Measurements from ENCODE around the gene AAMP. TPM values are rescaled to one million over a fixed set of nuclear protein-coding genes. Genes with fewer than 3 reads are reported as not detected.

AAMP gene
- total RNA-seq, 4 donors from 2014 or later = 97.8 to 163 (median 131) TPM

DNA sequence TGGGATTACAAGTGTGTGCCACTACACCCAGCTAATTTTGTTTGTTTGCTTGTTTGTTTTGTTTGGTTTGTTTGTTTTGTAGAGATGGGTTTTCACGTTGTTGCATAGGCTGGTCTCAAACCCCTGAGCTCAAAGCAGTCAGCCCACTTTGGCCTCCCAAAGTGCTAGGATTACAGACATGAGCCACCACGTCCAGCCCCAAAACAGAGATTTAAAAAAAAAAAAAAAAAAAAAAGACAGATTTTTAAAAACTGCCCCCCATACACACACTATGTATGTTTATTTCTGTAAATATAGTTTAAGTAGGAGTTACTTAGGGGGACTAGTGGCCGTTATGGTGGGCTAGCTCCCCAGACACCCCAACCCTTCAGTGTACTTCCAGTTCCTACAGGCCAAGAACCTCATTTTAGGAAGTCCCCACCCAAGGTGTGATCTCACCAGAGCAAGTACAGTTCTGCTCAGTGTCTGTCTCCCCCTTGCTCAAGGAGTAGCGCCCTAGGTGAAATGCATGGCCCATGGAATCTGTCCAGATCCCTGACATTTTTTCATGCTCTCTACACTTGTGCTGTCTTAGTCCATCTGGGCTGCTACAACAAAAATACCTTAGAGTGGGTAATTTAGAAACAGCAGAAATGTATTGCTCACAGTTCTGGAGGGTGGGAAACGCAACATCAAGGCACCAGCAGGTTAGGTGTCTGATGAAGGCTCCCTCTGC is 23.9 kb upstream of the AAMP start:
- Histone ChIP-seq H3K9me3 (no peaks in the 10 kb centered on the region), H3K4me3 (no peak overlapping the region), H3K36me3 (no peaks in the 10 kb centered on the region), H3K27ac (peak overlapping the region in 2 of 4 donors; percentile 93 to 97), H3K27me3 (no peaks in the 10 kb centered on the region), H3K4me1 (peaks cover 7 to 60% (median 27%) of the 10 kb centered on the region in 3 donors)
- WGBS, 2 donors (ENCODE audit: low coverage in 1 of 2) = 63 to 71% methylated on average over 4 of the region's 5 CpGs
- TF ChIP-seq, protein P1, sequence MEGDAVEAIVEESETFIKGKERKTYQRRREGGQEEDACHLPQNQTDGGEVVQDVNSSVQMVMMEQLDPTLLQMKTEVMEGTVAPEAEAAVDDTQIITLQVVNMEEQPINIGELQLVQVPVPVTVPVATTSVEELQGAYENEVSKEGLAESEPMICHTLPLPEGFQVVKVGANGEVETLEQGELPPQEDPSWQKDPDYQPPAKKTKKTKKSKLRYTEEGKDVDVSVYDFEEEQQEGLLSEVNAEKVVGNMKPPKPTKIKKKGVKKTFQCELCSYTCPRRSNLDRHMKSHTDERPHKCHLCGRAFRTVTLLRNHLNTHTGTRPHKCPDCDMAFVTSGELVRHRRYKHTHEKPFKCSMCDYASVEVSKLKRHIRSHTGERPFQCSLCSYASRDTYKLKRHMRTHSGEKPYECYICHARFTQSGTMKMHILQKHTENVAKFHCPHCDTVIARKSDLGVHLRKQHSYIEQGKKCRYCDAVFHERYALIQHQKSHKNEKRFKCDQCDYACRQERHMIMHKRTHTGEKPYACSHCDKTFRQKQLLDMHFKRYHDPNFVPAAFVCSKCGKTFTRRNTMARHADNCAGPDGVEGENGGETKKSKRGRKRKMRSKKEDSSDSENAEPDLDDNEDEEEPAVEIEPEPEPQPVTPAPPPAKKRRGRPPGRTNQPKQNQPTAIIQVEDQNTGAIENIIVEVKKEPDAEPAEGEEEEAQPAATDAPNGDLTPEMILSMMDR (IDR thresholded peaks at IDR 0.05) = no peak
- TF ChIP-seq EP300 (IDR thresholded peaks at IDR 0.05) (no peak), POLR2AphosphoS5 (IDR thresholded peaks at IDR 0.05) (no peak), POLR2A (IDR thresholded peaks at IDR 0.05) (no peak)
- no peak for ATAC-seq

DNA sequence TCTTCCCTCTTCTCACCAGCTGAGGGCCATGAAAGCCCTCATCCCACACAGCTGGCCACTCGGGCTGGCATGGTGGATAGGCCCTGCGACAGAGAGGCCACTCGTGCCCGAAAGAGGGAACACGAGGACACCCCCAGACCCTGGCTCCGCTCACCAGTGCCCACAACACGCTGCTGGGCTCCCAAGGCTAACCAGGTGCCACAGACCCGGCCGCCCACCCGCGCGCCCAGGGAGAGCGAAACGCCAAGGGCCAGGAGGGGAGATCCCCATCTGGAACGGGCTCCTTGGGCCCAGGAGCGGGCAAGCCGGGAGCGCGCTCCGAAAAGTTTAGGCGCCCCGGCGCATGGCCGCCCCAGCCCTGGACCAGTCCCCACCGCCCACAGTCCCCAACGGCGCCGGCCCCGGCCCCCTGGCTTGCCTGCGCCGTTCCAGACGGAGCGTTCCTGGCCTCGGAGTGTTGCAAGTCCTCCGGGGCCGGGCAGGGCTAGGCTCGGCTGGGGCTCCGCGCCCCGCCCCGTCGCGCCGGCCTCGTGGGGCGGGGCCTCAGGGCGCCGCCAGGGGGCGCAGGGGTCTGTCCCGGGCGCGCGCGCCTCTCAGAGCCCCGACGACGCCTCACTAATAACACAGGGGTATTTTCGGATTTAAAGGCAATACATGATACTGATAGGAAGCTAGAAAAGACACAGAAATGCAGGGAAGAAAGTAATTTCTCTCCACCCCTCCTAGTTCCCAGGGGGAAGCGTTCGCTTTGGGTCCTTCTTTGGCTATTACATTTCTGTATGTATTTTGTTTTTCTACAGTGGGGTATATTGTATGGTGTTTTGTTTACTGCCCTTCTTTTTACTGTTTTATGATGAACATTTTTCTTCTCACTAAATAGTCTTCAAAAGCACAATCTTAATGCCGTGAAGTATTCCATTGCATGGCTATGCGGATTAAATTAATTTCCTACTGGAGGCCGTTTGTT is 22.4 kb upstream of the AAMP start, which contains the start of gene TMBIM1:
TSS of gene TMBIM1 (minus strand) at position 456 of the 967 bp plus-strand sequence. CDS start 10,362 bp downstream, outside the sequence.
- Histone ChIP-seq H3K4me1 (peaks cover 11 to 76% (median 39%) of the 10 kb centered on the region in 3 donors), H3K27me3 (no peaks in the 10 kb centered on the region), H3K4me3 (peak within 1 kb of the TSS; percentile 92 to 99), H3K9me3 (no peaks in the 10 kb centered on the region), H3K36me3 (no peaks in the 10 kb centered on the region), H3K27ac (peak within 1 kb of the TSS; percentile 92 to 99 (median 95))
- no peak for TF ChIP-seq EP300 (IDR thresholded peaks at IDR 0.05)
- TF ChIP-seq POLR2A (IDR thresholded peaks at IDR 0.05) = peak; percentile 81 to 89
- TF ChIP-seq, protein P1 (IDR thresholded peaks at IDR 0.05) = peak; percentile 70 to 96 (median 92)
- peak; percentile 91 for TF ChIP-seq POLR2AphosphoS5 (IDR thresholded peaks at IDR 0.05)
- WGBS, 2 donors (ENCODE audit: low coverage in 1 of 2) = 22 to 32% methylated on average over 6 to 13 of the region's 63 CpGs
- ATAC-seq = peak; percentile 91

DNA sequence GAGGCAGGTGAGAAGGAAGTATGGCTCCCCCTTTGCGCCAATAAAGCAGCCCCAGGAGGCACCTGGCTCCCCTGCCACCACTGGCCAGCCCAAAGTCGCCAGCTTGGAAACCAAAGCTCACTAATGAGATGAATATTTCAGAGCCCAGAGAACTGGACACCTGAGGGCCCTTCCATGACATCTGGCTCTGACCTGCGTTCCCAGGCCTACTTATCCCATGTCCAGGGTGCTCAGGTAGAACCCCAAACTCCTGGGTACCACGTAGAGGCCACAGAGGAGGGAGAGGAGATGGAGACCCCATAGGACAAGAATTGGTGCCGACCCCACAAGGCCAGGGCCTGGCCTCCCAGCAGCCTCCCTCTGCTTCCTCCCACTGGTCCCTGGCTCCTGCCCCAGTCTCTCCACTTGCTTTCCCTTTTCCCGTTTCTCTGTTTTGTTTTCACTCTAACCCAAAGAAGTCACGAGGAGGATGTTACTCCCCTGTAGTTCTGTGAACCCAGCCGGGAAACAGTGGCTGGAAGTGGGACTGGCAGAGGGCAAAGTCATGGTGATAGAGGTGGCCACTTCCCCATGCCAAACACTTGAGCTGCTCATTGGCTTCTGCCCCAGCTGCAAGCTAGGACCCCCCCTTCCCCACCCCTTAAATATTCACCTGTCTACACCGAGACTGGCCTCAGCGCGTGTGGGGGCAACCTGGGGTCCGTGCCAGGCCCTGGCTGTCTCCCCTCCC is 21.5 kb upstream of the AAMP start:
- Histone ChIP-seq H3K27me3 (no peaks in the 10 kb centered on the region), H3K36me3 (no peaks in the 10 kb centered on the region), H3K27ac (peak overlapping the region; percentile 92 to 99 (median 95)), H3K9me3 (no peaks in the 10 kb centered on the region), H3K4me3 (peak overlapping the region; percentile 92 to 99), H3K4me1 (peaks cover 11 to 80% (median 40%) of the 10 kb centered on the region in 3 donors)
- WGBS, 2 donors (ENCODE audit: low coverage in 1 of 2) = 20 to 21% methylated on average over 2 to 9 of the region's 12 CpGs
- TF ChIP-seq EP300 (IDR thresholded peaks at IDR 0.05) (no peak), POLR2AphosphoS5 (IDR thresholded peaks at IDR 0.05) (peak; percentile 55)
- no peak for ATAC-seq

DNA sequence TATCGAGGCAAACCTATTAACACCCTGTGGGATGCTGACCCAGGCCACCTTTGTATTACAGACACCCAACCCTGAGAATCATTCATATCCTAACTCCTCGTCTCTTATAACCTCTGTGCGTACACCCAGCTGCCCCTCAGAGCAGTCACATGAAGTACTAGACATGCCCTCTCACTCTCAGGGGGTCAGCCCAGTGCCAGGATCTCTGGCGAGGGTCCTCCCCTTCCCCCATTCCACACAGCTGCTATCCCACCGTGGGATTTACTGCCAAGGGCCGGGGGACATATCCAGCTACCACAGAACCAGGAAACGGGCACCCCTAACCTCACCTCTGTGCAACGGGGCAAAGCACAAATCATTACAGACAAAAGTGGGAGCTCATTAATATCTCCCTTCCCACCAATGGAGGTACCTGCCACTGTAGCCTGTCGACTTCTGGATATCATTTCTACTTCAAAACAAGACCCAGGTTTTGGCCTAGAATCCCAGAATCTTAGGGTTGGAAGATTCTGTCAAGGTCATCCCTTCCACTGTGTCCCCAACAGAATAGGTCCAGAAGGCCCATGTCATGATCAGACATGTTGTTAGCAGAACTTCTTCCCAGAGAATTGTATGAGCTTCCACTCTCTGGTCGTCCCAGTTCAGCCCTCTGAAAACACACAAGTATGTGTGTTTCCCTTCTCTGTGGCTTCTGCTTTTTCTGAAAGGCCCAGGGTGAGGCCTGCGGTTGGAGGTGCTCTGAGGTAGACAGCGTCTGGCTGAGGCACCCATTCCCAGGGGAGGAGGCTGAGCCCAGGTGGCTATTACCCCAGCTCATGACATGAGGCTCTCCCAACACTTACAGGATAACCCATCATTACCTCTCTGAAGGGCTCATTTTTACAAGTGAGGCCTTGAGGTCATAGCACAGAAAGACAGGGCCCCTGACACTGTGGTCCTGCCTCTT is 20.7 kb upstream of the AAMP start:
- Histone ChIP-seq H3K9me3 (no peaks in the 10 kb centered on the region), H3K4me1 (peaks cover 11 to 84% (median 49%) of the 10 kb centered on the region in 3 donors), H3K27ac (peak overlapping the region; percentile 92 to 99 (median 95)), H3K27me3 (no peaks in the 10 kb centered on the region), H3K36me3 (no peaks in the 10 kb centered on the region), H3K4me3 (peak overlapping the region; percentile 92 to 99)
- no peak for ATAC-seq
- TF ChIP-seq EP300 (IDR thresholded peaks at IDR 0.05) (no peak), POLR2A (IDR thresholded peaks at IDR 0.05) (no peak), POLR2AphosphoS5 (IDR thresholded peaks at IDR 0.05) (no peak)
- TF ChIP-seq, protein P1 (IDR thresholded peaks at IDR 0.05) = no peak
- 18 to 42% methylated on average over 3 to 8 of the region's 12 CpGs for WGBS, 2 donors (ENCODE audit: low coverage in 1 of 2)

Data from gastroesophageal sphincter (tissue), 4 donors.